Keratinocyte (primary cell): Measurements from ENCODE around the gene FUOM. TPM values are rescaled to one million over a fixed set of nuclear protein-coding genes. Genes with fewer than 3 reads are reported as not detected.

ENCODE experiments used
- DNase-seq: peaks from one replicate; pipeline ENCODE4 v3.0.0-alpha.2; 2011; ENCODE audit warnings: low read depth, missing footprints, low spot score
- FAIRE-seq: peaks from 2 replicates; lab custom pipeline; 2011; peaks lifted over from hg19 to GRCh38; lab: Jason Lieb, UNC
- H2AFZ ChIP-seq: 2 replicates; pipeline ENCODE4 v1.6.0; 2012; ENCODE audit warnings: low read length, control low read depth, inconsistent platforms; ENCODE audit not compliant: control insufficient read depth
- H3K27ac ChIP-seq: 2 replicates; pipeline ENCODE4 v1.5.1; 2011; ENCODE audit warnings: low read length; ENCODE audit not compliant: control insufficient read depth, insufficient read depth
- H3K27me3 ChIP-seq: 3 replicates; pipeline ENCODE4 v1.6.0; 2011; ENCODE audit warnings: low read length; ENCODE audit not compliant: control insufficient read depth, insufficient read depth; ENCODE audit errors: extremely low read depth
- H3K36me3 ChIP-seq, 2 experiments: 2 replicates in 1 of 2; 3 replicates in 1 of 2; pipeline ENCODE4 v1.5.1; 2011; ENCODE audit warnings: low read length in 2 of 2, mild to moderate bottlenecking in 1 of 2; ENCODE audit not compliant: control insufficient read depth in 2 of 2, insufficient read depth in 2 of 2; ENCODE audit errors: extremely low read depth in 1 of 2
- H3K4me1 ChIP-seq: 3 replicates; pipeline ENCODE4 v1.5.1; 2011; ENCODE audit warnings: low read length; ENCODE audit not compliant: control insufficient read depth, insufficient read depth; ENCODE audit errors: extremely low read depth
- H3K4me2 ChIP-seq: 3 replicates; pipeline ENCODE4 v1.6.0; 2011; ENCODE audit warnings: low read depth, low read length; ENCODE audit not compliant: control insufficient read depth, insufficient read depth; ENCODE audit errors: extremely low read depth
- H3K4me3 ChIP-seq, 3 experiments: fragments of 200-600 bp in 1 of 3; sonication (generic) in 1 of 3; 2 replicates in 2 of 3; 3 replicates in 1 of 3; pipeline ENCODE4 v1.5.1; 2011 to 2016; ENCODE audit warnings: low read length in 3 of 3, mild to moderate bottlenecking in 3 of 3, control low read depth in 2 of 3, inconsistent platforms in 1 of 3, low read depth in 1 of 3, mixed read lengths in 1 of 3, mixed run types in 1 of 3, moderate library complexity in 1 of 3; ENCODE audit not compliant: control insufficient read depth in 2 of 3, insufficient read depth in 2 of 3; ENCODE audit errors: extremely low read depth in 1 of 3
- H3K79me2 ChIP-seq: 2 replicates; pipeline ENCODE4 v1.6.0; 2012; ENCODE audit warnings: low read length; ENCODE audit not compliant: control insufficient read depth, insufficient read depth
- H3K9ac ChIP-seq: 3 replicates; pipeline ENCODE4 v1.6.0; 2011; ENCODE audit warnings: low read length; ENCODE audit not compliant: control insufficient read depth, insufficient read depth; ENCODE audit errors: extremely low read depth
- H3K9me1 ChIP-seq: 3 replicates; pipeline ENCODE4 v1.6.0; 2011; ENCODE audit warnings: low read length; ENCODE audit not compliant: control insufficient read depth, insufficient read depth; ENCODE audit errors: extremely low read depth
- H3K9me3 ChIP-seq: 2 replicates; pipeline ENCODE4 v1.5.1; 2012; ENCODE audit warnings: low read depth, low read length; ENCODE audit not compliant: control insufficient read depth
- H4K20me1 ChIP-seq: 3 replicates; pipeline ENCODE4 v1.6.0; 2011; ENCODE audit warnings: low read length; ENCODE audit not compliant: control insufficient read depth, insufficient read depth; ENCODE audit errors: extremely low read depth
- EZH2 ChIP-seq: IDR thresholded peaks from one replicate; pipeline ENCODE4 v1.6.1; 2012; ENCODE audit warnings: inconsistent platforms, mild to moderate bottlenecking, low read length, moderate library complexity
- dilution Hi-C: fragments of 300-500 bp; cut with MboI; formaldehyde crosslinking; loops from one replicate; pipeline ENCODE4 v1.7.0; 2020; ENCODE audit warnings: low sequenced_read_pairs; ENCODE audit not compliant: extremely low pct_ligation_motif_present
- polyA minus RNA-seq, 3 experiments: library from RNA; depleted of rRNA, polyadenylated mRNA; stranded (reverse); fragments of >200 nt; gene quantifications; 1 replicate in 1 of 3; 2 replicates in 1 of 3; 3 replicates in 1 of 3; pipeline ENCODE4 v1.2.3, GENCODE V29; 2011
- polyA plus RNA-seq, 5 experiments: library from polyadenylated mRNA; depleted of rRNA in 3 of 5; stranded (reverse) in 3 of 5; stranded (forward) in 1 of 5; unstranded in 1 of 5; fragments of >200 nt; gene quantifications; 1 replicate in 1 of 5; 2 replicates in 3 of 5; 3 replicates in 1 of 5; pipeline versions ENCODE4 v1.2.1 to v1.2.3, GENCODE V29; 2011 to 2012; ENCODE audit warnings: missing spikeins in 2 of 5, low read depth in 1 of 5, low replicate concordance in 1 of 5
- TF ChIP-seq, protein P1 (sequence below), 3 experiments: IDR thresholded peaks in 1 of 3; conservative IDR thresholded peaks in 1 of 3; optimal IDR thresholded peaks in 1 of 3; 2 replicates in 2 of 3; 3 replicates in 1 of 3; pipeline versions ENCODE3 to v1.5.1; 2011; ENCODE audit warnings: low read length in 3 of 3, mild to moderate bottlenecking in 3 of 3, moderate library complexity in 2 of 3, control low read depth in 1 of 3, inconsistent platforms in 1 of 3; ENCODE audit not compliant: insufficient read depth in 2 of 3; ENCODE audit errors: extremely low read depth in 1 of 3

Gene FUOM
- polyA plus RNA-seq: 11.3 to 15.5 TPM (median 14.2 TPM) in 3 replicates
- polyA plus RNA-seq (2011; ENCODE audit: low read depth): 2.5 TPM
- 7.3 and 21.6 TPM in 2 replicates for polyA plus RNA-seq (2011; cell fraction: cytosol; rRNA removed)
- polyA plus RNA-seq (2011; cell fraction: nucleus; rRNA removed): 4.5 and 7.6 TPM in 2 replicates
- 2.7 and 18.2 TPM in 2 replicates for polyA plus RNA-seq (2012; ENCODE audit: low replicate concordance)
- polyA minus RNA-seq: 2.5 to 4.7 TPM (median 3.3 TPM) in 3 replicates
- polyA minus RNA-seq (2011; cell fraction: cytosol; rRNA and poly(A)+ RNA removed): 9.4 TPM
- polyA minus RNA-seq (2011; cell fraction: nucleus; rRNA and poly(A)+ RNA removed): 2.4 and 3.9 TPM in 2 replicates

DNA sequence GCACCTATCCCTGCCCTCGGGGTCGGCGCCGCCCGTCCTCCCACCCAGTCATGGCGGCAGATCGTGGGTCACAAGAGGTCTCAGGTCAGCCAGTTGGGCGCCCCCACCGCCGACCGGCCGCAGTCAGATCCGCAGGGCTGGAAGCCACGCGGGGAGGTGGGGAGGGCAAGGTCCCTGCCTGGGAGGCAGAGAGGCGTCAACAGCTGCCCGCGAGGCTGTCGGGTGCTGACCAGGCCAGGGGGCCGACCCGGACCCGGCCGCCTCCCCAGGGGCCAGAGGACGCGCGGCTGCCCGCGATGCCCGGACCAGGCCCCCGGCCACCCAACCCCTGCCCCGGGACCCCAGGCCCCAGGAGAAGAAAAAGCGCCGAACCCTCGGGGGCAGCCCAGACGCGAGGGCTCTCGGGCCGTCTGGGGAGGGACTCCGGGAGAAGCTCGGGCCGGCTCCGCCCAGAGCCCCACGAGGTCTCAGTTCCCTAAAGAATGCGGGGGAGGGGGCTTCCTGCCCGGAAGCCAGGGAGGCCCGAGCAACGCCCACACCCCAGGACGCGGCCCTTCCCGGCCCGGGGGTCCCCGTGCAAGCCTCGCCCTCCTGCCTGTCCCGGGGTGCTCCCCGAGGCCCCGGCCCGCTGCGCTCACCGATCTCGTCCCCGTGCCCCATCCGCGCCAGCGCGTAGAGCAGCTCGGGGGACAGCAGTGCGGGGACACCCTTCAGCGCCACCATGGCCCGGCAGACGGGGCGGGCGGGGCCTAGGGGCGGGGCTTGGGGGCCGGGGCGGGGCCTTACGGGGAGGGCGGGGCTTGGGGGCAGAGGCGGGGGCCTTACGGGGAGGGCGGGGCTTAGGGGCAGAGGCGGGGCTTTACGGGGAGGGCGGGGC lies at the start of gene FUOM:
Gene FUOM (minus strand): TSS at position 735 of the 877 bp plus-strand sequence. CDS start 12 bp downstream, at position 723.
- H3K79me2 ChIP-seq: no peaks in the 10 kb centered on the region
- no peaks in the 10 kb centered on the region for H4K20me1 ChIP-seq
- no peaks in the 10 kb centered on the region for H3K4me1 ChIP-seq
- H3K9ac ChIP-seq: peak within 1 kb of the TSS; percentile 61
- H3K27ac ChIP-seq: no peak within 1 kb of the TSS
- DNase-seq (no peak), FAIRE-seq (no peak)
- H2AFZ ChIP-seq: peak within 1 kb of the TSS; percentile 46
- H3K36me3 ChIP-seq: peaks cover 0 to 3% of the 10 kb centered on the region in 2 experiments
- no peaks in the 10 kb centered on the region for H3K9me3 ChIP-seq
- peak within 1 kb of the TSS; percentile 56 for H3K4me2 ChIP-seq
- no peaks in the 10 kb centered on the region for H3K9me1 ChIP-seq
- TF ChIP-seq EZH2: no peak
- TF ChIP-seq, protein P1, sequence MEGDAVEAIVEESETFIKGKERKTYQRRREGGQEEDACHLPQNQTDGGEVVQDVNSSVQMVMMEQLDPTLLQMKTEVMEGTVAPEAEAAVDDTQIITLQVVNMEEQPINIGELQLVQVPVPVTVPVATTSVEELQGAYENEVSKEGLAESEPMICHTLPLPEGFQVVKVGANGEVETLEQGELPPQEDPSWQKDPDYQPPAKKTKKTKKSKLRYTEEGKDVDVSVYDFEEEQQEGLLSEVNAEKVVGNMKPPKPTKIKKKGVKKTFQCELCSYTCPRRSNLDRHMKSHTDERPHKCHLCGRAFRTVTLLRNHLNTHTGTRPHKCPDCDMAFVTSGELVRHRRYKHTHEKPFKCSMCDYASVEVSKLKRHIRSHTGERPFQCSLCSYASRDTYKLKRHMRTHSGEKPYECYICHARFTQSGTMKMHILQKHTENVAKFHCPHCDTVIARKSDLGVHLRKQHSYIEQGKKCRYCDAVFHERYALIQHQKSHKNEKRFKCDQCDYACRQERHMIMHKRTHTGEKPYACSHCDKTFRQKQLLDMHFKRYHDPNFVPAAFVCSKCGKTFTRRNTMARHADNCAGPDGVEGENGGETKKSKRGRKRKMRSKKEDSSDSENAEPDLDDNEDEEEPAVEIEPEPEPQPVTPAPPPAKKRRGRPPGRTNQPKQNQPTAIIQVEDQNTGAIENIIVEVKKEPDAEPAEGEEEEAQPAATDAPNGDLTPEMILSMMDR (optimal IDR thresholded peaks at IDR 0.05 in 1 of 3, IDR thresholded peaks at IDR 0.05 in 1 of 3, conservative IDR thresholded peaks at IDR 0.05 in 1 of 3; ENCODE audit: extremely low read depth in 1 of 3, insufficient read depth in 2 of 3, low read length in 3 of 3): no peak
- dilution Hi-C loops: no loop called here
- H3K4me3 ChIP-seq: peak within 1 kb of the TSS; percentile 38 to 57 (median 48)
- peaks cover 11% of the 10 kb centered on the region for H3K27me3 ChIP-seq

- no peak overlapping the region for H3K9ac ChIP-seq
- H3K4me3 ChIP-seq: no peak overlapping the region
- no peak for FAIRE-seq
- peaks cover 9 to 16% of the 10 kb centered on the region in 2 experiments for H3K36me3 ChIP-seq
- H4K20me1 ChIP-seq: no peaks in the 10 kb centered on the region
- no peaks in the 10 kb centered on the region for H3K9me1 ChIP-seq
- no peaks in the 10 kb centered on the region for H3K4me1 ChIP-seq
- H3K79me2 ChIP-seq: peaks cover 41% of the 10 kb centered on the region
- no peak overlapping the region for H3K4me2 ChIP-seq
- no peak overlapping the region for H3K27ac ChIP-seq
- H3K9me3 ChIP-seq: no peaks in the 10 kb centered on the region
- H3K27me3 ChIP-seq: no peaks in the 10 kb centered on the region
- dilution Hi-C loops: no loop called here
- H2AFZ ChIP-seq: no peak overlapping the region
- DNase-seq: no peak
- TF ChIP-seq EZH2: no peak
- TF ChIP-seq, protein P1 (optimal IDR thresholded peaks at IDR 0.05 in 1 of 3, IDR thresholded peaks at IDR 0.05 in 1 of 3, conservative IDR thresholded peaks at IDR 0.05 in 1 of 3; ENCODE audit: extremely low read depth in 1 of 3, insufficient read depth in 2 of 3, low read length in 3 of 3): no peak
Measured at GRCh38 chr10:133405844-133406527, 48.2 kb upstream of the FUOM start.
